GM12878 (cell line): ENCODE measurements around the gene CD72. TPM values are rescaled to one million over a fixed set of nuclear protein-coding genes. Genes with fewer than 3 reads are reported as not detected.

ENCODE experiments used
- ETV6 ChIP-seq, 2 experiments: fragments of 450-650 bp in 1 of 2; IDR thresholded peaks in 1 of 2; conservative IDR thresholded peaks in 1 of 2; 2 replicates each; pipeline ENCODE4 v1.6.1; 2014; ENCODE audit warnings: antibody characterized with exemption in 1 of 2, borderline replicate concordance in 1 of 2, low read depth in 1 of 2, mild to moderate bottlenecking in 1 of 2, moderate library complexity in 1 of 2
- GABPA ChIP-seq: IDR thresholded peaks from 2 replicates; pipeline ENCODE4 v1.6.1; 2014; ENCODE audit warnings: antibody characterized with exemption, low read depth, mild to moderate bottlenecking, inconsistent platforms
- HDAC2 ChIP-seq: fragments of 200-600 bp; sonication (generic); IDR thresholded peaks from 2 replicates; pipeline ENCODE4 v1.6.1; 2017
- NBN ChIP-seq: fragments of 450-650 bp; IDR thresholded peaks from 2 replicates; pipeline ENCODE4 v1.6.1; 2016
- NFXL1 ChIP-seq: fragments of 450-650 bp; IDR thresholded peaks from 2 replicates; pipeline ENCODE4 v1.6.1; 2017; ENCODE audit warnings: antibody characterized with exemption, mild to moderate bottlenecking, borderline replicate concordance
- RBBP5 ChIP-seq: fragments of 200-600 bp; sonication (generic); conservative IDR thresholded peaks from 2 replicates; pipeline ENCODE4 v1.6.1; 2016
- SREBF1 ChIP-seq: IDR thresholded peaks from 2 replicates; pipeline ENCODE4 v1.6.1; 2012; ENCODE audit warnings: mild to moderate bottlenecking, low read length
- SREBF2 ChIP-seq: IDR thresholded peaks from 2 replicates; pipeline ENCODE4 v1.6.1; 2012; ENCODE audit warnings: mild to moderate bottlenecking, low read length
- TCF7 ChIP-seq: IDR thresholded peaks from 2 replicates; pipeline ENCODE4 v1.6.1; 2014; ENCODE audit warnings: antibody characterized with exemption, borderline replicate concordance
- polyA plus RNA-seq, 11 experiments: library from polyadenylated mRNA; depleted of rRNA in 4 of 11; unstranded in 6 of 11; stranded (reverse) in 5 of 11; fragments of >200 nt; fragmentation: Nextera tagmentation in 4 of 11; fragmentation: Illumina TruSeq in 1 of 11; extraction: Ambion mirVana in 4 of 11; extraction: Trizol in 1 of 11; gene quantifications; 1 replicate in 1 of 11; 2 replicates in 10 of 11; pipeline versions ENCODE4 v1.2.1 to v1.2.3, GENCODE V29; 2011 to 2016; ENCODE audit warnings: inconsistent platforms in 2 of 11, missing spikeins in 2 of 11, low read depth in 1 of 11
- total RNA-seq, 4 experiments: library from RNA; depleted of rRNA in 3 of 4; stranded (reverse); fragments of >200 nt in 3 of 4; fragmentation: Illumina TruSeq in 1 of 4; extraction: Trizol in 1 of 4; gene quantifications; 2 replicates each; pipeline versions ENCODE4 v1.2.1 to v1.2.3, GENCODE V29; 2013 to 2021
- TF ChIP-seq, protein P1 (sequence below): IDR thresholded peaks from 2 replicates; pipeline ENCODE4 v1.6.1; 2011; ENCODE audit warnings: low read depth, mild to moderate bottlenecking, low read length, moderate library complexity, borderline replicate concordance; ENCODE audit errors: extremely low read depth
- TF ChIP-seq, protein P2 (sequence below): fragments of 450-650 bp; IDR thresholded peaks from 2 replicates; pipeline ENCODE4 v1.6.1; 2017; ENCODE audit warnings: low read depth, mild to moderate bottlenecking, moderate library complexity
- TF ChIP-seq, protein P3 (sequence below): fragments of 450-650 bp; formaldehyde crosslinking; IDR thresholded peaks from 2 replicates; pipeline ENCODE4 v1.5.0; 2022; ENCODE audit warnings: mild to moderate bottlenecking, missing genetic modification characterization
- TF ChIP-seq, protein P4 (sequence below): fragments of 450-650 bp; IDR thresholded peaks from 2 replicates; pipeline ENCODE4 v1.6.1; 2017; ENCODE audit warnings: mild to moderate bottlenecking, moderate library complexity
- TF ChIP-seq, protein P5 (sequence below): fragments of 450-650 bp; formaldehyde crosslinking; IDR thresholded peaks from 2 replicates; pipeline ENCODE4 v1.4.0; 2022; ENCODE audit warnings: mild to moderate bottlenecking, moderate library complexity
- TF ChIP-seq, protein P6 (sequence below): IDR thresholded peaks from 2 replicates; pipeline ENCODE4 v1.6.1; 2012; ENCODE audit warnings: low read depth, low read length, improper control_type of control experiment

CD72 gene
- total and polyA plus RNA-seq, 10 of the 15 experiments (the other 5 are each of a cell fraction or from before 2014, with no cell fraction given), result 2.1 to 14.2 (median 4.4) TPM

DNA sequence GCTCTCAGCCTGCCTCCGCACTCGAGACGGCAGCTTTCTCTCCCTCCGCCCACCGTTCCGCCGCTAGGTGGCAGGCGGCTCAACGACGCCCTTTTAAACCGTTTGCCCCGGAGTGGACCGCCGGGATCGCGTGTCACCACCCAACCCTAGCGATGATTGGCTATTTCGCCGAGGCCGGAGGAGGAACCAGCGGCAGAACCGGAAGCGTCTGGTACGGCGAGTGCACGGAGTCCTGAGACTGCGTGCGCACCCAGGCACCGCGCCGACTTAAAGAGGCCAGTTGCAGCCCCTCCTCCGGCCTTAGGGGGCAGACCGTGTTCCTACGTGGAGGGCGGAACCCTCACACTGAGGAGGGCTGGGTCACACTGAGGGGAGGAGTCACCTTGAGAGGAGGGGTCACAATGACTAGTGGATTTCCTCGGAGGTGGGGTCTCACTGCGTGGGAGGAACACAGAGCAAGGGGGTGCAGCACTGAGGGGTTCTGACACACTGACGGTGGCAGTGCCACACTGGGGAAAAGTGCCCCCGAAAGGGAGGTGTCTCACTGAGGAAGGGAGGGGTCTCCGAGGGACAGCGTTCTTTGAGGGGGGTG, 14.1 kb downstream of the CD72 start (continued):
- TF ChIP-seq, protein P1, sequence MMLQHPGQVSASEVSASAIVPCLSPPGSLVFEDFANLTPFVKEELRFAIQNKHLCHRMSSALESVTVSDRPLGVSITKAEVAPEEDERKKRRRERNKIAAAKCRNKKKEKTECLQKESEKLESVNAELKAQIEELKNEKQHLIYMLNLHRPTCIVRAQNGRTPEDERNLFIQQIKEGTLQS, result no peak
- TF ChIP-seq, protein P2, sequence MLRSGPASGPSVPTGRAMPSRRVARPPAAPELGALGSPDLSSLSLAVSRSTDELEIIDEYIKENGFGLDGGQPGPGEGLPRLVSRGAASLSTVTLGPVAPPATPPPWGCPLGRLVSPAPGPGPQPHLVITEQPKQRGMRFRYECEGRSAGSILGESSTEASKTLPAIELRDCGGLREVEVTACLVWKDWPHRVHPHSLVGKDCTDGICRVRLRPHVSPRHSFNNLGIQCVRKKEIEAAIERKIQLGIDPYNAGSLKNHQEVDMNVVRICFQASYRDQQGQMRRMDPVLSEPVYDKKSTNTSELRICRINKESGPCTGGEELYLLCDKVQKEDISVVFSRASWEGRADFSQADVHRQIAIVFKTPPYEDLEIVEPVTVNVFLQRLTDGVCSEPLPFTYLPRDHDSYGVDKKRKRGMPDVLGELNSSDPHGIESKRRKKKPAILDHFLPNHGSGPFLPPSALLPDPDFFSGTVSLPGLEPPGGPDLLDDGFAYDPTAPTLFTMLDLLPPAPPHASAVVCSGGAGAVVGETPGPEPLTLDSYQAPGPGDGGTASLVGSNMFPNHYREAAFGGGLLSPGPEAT, result no peak; the same call in 1 of the 2 replicates
- TF ChIP-seq SREBF1 (no peak), GABPA (peak; percentile 62; the same call in 1 of the 2 replicates), ETV6 (conservative IDR thresholded peaks at IDR 0.05 in 1 of 2, IDR thresholded peaks at IDR 0.05 in 1 of 2; ENCODE audit: borderline replicate concordance in 1 of 2, low read depth in 1 of 2) (no peak), SREBF2 (no peak), TCF7 (no peak), NFXL1 (no peak), RBBP5 (no peak), HDAC2 (no peak), NBN (peak; percentile 56; the same call in 1 of the 2 replicates)
- TF ChIP-seq, protein P3, sequence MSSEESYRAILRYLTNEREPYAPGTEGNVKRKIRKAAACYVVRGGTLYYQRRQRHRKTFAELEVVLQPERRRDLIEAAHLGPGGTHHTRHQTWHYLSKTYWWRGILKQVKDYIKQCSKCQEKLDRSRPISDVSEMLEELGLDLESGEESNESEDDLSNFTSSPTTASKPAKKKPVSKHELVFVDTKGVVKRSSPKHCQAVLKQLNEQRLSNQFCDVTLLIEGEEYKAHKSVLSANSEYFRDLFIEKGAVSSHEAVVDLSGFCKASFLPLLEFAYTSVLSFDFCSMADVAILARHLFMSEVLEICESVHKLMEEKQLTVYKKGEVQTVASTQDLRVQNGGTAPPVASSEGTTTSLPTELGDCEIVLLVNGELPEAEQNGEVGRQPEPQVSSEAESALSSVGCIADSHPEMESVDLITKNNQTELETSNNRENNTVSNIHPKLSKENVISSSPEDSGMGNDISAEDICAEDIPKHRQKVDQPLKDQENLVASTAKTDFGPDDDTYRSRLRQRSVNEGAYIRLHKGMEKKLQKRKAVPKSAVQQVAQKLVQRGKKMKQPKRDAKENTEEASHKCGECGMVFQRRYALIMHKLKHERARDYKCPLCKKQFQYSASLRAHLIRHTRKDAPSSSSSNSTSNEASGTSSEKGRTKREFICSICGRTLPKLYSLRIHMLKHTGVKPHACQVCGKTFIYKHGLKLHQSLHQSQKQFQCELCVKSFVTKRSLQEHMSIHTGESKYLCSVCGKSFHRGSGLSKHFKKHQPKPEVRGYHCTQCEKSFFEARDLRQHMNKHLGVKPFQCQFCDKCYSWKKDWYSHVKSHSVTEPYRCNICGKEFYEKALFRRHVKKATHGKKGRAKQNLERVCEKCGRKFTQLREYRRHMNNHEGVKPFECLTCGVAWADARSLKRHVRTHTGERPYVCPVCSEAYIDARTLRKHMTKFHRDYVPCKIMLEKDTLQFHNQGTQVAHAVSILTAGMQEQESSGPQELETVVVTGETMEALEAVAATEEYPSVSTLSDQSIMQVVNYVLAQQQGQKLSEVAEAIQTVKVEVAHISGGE, result no peak
- TF ChIP-seq, protein P4, sequence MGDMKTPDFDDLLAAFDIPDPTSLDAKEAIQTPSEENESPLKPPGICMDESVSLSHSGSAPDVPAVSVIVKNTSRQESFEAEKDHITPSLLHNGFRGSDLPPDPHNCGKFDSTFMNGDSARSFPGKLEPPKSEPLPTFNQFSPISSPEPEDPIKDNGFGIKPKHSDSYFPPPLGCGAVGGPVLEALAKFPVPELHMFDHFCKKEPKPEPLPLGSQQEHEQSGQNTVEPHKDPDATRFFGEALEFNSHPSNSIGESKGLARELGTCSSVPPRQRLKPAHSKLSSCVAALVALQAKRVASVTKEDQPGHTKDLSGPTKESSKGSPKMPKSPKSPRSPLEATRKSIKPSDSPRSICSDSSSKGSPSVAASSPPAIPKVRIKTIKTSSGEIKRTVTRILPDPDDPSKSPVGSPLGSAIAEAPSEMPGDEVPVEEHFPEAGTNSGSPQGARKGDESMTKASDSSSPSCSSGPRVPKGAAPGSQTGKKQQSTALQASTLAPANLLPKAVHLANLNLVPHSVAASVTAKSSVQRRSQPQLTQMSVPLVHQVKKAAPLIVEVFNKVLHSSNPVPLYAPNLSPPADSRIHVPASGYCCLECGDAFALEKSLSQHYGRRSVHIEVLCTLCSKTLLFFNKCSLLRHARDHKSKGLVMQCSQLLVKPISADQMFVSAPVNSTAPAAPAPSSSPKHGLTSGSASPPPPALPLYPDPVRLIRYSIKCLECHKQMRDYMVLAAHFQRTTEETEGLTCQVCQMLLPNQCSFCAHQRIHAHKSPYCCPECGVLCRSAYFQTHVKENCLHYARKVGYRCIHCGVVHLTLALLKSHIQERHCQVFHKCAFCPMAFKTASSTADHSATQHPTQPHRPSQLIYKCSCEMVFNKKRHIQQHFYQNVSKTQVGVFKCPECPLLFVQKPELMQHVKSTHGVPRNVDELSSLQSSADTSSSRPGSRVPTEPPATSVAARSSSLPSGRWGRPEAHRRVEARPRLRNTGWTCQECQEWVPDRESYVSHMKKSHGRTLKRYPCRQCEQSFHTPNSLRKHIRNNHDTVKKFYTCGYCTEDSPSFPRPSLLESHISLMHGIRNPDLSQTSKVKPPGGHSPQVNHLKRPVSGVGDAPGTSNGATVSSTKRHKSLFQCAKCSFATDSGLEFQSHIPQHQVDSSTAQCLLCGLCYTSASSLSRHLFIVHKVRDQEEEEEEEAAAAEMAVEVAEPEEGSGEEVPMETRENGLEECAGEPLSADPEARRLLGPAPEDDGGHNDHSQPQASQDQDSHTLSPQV, result no peak
- TF ChIP-seq, protein P5, sequence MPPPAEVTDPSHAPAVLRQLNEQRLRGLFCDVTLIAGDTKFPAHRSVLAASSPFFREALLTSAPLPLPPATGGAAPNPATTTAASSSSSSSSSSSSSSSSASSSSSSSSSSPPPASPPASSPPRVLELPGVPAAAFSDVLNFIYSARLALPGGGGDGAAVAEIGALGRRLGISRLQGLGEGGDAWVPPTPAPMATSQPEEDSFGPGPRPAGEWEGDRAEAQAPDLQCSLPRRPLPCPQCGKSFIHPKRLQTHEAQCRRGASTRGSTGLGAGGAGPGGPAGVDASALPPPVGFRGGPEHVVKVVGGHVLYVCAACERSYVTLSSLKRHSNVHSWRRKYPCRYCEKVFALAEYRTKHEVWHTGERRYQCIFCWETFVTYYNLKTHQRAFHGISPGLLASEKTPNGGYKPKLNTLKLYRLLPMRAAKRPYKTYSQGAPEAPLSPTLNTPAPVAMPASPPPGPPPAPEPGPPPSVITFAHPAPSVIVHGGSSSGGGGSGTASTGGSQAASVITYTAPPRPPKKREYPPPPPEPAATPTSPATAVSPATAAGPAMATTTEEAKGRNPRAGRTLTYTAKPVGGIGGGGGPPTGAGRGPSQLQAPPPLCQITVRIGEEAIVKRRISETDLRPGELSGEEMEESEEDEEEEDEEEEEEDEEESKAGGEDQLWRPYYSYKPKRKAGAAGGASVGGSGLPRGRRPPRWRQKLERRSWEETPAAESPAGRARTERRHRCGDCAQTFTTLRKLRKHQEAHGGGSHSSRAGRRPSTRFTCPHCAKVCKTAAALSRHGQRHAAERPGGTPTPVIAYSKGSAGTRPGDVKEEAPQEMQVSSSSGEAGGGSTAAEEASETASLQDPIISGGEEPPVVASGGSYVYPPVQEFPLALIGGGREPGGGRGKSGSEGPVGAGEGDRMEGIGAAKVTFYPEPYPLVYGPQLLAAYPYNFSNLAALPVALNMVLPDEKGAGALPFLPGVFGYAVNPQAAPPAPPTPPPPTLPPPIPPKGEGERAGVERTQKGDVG (CRISPR knock-in tag), result no peak
- TF ChIP-seq, protein P6, sequence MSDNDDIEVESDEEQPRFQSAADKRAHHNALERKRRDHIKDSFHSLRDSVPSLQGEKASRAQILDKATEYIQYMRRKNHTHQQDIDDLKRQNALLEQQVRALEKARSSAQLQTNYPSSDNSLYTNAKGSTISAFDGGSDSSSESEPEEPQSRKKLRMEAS, result peak; percentile 50; the same call in 1 of the 2 replicates
